AG09319 (cell line): Measurements from ENCODE around the gene MYO15A.
A peak's percentile ranks its signal among the peaks of the same experiment; 100 is the strongest.

ENCODE experiments used
- DNase-seq: peaks from one replicate; pipeline ENCODE4 v3.0.0-alpha.2; 2010; ENCODE audit warnings: low read depth; ENCODE audit errors: extremely low read depth
- TF ChIP-seq, protein P1 (sequence below): IDR thresholded peaks from 2 replicates; pipeline ENCODE4 v1.5.1; 2011; ENCODE audit warnings: low read depth, mild to moderate bottlenecking, inconsistent platforms, low read length, moderate library complexity

Gene MYO15A

GRCh38 chr17:18179196-18179595, 70.6 kb downstream of the MYO15A start:
- TF ChIP-seq, protein P1, sequence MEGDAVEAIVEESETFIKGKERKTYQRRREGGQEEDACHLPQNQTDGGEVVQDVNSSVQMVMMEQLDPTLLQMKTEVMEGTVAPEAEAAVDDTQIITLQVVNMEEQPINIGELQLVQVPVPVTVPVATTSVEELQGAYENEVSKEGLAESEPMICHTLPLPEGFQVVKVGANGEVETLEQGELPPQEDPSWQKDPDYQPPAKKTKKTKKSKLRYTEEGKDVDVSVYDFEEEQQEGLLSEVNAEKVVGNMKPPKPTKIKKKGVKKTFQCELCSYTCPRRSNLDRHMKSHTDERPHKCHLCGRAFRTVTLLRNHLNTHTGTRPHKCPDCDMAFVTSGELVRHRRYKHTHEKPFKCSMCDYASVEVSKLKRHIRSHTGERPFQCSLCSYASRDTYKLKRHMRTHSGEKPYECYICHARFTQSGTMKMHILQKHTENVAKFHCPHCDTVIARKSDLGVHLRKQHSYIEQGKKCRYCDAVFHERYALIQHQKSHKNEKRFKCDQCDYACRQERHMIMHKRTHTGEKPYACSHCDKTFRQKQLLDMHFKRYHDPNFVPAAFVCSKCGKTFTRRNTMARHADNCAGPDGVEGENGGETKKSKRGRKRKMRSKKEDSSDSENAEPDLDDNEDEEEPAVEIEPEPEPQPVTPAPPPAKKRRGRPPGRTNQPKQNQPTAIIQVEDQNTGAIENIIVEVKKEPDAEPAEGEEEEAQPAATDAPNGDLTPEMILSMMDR, result no peak
- no peak for DNase-seq

DNA sequence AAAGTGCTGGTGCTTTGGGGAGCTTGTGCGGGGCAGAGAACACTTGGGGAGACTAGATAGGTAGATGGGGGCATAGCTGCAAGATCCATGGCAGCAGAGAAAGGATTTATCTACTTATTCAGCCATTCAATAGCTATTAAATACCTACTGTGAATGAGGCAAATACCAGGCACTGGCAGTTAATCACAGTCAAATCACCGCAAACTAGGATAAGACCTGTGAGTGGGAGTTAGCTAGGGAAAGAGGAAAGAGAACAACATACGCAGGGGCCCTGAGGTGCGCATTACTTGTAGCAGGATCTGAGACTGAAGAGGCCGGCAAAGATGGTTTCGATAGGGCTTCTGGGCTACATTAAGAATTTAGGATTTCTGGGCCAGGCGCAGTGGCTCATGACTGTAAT, 71.2 kb downstream of the MYO15A start:
- TF ChIP-seq, protein P1, result no peak
- no peak for DNase-seq

DNA sequence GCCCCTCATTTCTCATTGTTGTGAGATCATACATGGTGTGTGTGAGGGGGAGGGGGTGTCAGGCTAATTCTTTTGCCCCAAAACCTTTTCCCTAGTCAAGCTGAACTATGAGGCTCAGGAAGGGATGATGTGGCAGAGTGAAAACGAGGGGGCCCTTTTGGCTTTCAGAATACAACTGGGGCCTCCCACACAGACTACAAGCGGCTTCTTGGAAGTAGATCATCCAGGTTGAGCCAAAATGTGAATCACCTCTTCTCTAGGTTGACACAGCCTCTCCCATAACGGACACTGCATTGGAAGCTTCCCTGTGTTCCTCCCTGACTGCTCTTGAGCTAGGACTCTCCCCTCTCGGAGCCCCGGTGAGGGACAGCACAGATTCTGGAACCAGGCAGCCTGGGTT, 72.8 kb downstream of the MYO15A start:
- DNase-seq, result no peak
- TF ChIP-seq, protein P1, result no peak

GRCh38 chr17:18182110-18182977, 73.8 kb downstream of the MYO15A start:
- DNase-seq, result no peak
- TF ChIP-seq, protein P1, result no peak

DNA sequence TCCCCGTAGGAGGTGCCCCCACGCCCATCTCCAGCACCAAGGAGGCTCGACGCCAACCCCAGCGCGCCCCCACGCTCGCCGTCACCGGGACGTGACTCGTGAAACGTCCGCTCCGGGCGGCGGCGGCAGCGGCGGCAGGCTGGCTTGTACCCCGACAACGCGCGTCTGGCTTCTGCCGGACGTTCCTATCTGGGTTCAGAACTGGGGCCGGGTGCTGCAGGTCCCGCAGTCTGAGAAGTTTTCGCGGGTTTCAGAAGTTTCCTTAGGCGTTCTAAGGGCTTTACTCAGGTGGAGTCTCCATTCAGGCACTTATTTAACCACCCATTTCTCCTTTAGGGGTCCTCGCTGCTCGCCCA, 74.4 kb downstream of the MYO15A start:
- TF ChIP-seq, protein P1, result no peak
- DNase-seq, result peak; percentile 63

GRCh38 chr17:18183334-18184142, 75.0 kb downstream of the MYO15A start, which contains the start of gene ALKBH5:
TSS of gene ALKBH5 (plus strand) at chr17:18183828. CDS start at chr17:18184244, 416 bp downstream.
- peak; percentile 99 for DNase-seq
- TF ChIP-seq, protein P1, result peak; percentile 32
